HS-5 (cell line): Measurements from ENCODE around the gene ATP11B.

Source experiments
- DNase-seq: peaks from one replicate; pipeline ENCODE4 v3.0.0-alpha.2; 2012; ENCODE audit warnings: low read depth

Gene ATP11B

DNA sequence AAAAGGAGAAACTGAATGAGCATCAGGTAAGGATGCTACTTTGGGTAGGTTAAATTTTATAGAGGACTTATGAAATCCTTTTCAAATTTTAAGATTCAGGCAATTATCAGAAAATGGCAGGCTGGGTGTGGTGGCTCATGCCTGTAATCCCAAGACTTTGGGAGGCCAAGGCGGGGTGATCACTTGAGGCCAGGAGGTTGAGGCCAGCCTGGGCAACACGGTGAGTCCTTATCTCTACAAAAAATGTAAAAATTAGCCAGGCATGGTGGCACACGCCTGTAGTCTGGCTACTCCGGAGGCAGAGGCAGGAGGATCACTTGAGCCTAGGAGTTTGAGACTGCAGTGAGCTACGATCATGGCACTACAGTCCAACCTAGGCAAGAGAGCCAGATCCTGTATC, 163.9 kb downstream of the ATP11B start:
- no peak for DNase-seq

DNA sequence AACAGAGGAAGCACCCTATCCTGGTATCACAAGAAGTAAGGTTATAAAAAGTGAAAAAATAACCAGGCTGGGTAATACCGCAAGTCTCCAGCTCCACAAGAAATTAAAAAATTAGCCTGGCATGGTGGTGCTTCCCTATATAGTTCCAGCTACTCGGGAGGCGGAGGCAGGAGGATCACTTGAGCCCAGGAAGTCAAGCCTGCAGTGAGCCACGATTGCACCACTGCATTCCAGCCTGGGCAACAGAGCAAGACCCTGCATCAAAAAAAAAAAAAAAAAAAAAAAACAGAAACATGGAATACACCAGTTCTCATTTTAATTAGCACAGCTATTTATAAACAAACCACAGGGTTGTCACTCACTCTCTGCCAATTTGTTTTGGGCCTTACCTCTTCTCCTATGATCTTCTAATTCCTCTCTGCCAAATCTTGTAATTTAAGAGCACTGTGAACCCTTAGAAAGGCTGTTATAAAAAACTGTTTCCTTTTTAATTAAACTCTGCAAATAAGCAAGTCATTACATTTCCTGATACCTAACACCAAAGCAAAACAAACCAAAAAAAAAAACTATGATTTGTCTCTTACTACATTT, 164.5 kb downstream of the ATP11B start:
- DNase-seq: no peak

DNA sequence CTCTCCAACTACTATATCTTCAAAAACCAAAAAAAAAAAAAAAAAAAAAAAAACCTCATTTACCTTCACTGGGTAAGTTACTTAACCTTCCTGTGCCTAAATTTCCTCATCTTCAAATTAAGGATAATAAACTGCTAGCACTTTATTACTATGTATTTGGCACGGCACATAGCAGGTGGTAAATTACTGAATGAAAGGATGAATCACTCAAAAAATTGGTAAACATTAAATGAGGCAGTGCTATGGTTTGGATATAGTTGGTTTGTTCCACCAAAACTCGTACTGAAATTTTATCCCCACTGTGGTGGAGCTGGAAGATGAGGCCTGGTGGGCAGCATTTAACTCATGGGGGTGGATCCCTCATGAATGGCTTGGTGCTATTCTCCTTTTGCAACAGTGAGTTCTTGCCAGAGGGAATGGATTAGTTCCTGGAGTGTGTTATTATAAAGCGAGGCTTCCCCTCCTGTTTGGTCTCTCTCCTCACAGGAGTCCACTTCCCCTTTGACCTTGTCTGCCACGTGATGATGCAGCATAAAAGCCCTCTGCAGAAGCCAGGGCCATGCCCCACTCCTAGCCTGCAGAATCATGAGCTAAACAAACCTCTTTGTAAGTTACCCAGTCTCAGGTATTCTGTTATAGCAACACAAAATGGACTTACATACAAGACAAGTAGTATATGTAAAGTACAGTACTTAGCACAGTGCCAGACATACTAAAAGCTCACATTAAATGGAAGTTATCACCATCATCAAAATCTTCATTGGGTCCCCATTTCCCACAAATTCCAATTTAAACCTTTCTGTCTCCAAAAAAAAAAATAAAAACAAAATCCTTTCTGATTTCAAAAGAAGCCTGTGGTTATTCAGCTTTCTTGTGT, 166.4 kb downstream of the ATP11B start:
- DNase-seq: no peak

DNA sequence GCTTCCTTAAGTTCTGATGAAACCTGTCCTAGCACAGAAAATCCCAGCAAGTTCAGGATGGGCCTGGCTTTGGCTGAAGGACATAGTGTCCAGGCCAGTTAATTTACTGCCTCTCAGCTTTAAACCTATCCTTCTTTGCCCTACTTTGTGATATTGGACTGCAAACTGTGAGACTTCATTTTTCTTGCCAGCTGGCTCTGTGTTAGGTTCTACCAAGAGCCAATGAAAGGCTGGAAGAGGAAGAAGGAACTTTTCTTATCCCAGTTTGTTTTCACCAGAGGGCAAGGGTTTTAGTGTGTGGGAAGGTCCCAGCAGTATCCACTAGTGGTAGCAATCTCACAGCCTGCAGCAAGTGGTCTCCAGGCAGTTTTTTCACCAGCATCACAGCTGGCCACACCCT, 168.9 kb downstream of the ATP11B start:
- DNase-seq: no peak

DNA sequence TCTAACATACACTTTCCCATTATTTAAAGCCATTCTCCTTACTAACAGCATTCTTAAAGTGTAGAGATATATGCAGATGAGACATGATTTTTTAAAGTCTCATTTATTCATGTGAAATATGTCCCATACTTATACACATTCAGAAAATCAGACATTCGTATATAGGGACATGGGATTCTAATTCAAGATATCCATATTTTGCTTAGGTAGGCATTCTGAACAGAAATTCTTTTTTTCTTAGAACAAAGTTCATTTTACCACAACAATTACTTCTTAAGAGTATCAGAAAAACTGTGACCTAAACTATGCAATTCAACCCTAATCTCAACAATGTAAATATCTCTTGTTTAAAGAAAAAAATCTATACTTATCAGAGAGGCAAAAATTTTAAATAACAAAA, 170.9 kb downstream of the ATP11B start:
- no peak for DNase-seq

GRCh38 chr3:182965861-182966366, 172.6 kb downstream of the ATP11B start:
- DNase-seq: no peak

- DNase-seq: no peak
These were observed 174.2 kb downstream of the ATP11B start for GRCh38 chr3:182967218-182968204.

GRCh38 chr3:182969277-182969676, 176.0 kb downstream of the ATP11B start:
- peak; percentile 56 for DNase-seq

- DNase-seq: no peak
These were observed 176.5 kb downstream of the ATP11B start for GRCh38 chr3:182969853-182970252.

DNA sequence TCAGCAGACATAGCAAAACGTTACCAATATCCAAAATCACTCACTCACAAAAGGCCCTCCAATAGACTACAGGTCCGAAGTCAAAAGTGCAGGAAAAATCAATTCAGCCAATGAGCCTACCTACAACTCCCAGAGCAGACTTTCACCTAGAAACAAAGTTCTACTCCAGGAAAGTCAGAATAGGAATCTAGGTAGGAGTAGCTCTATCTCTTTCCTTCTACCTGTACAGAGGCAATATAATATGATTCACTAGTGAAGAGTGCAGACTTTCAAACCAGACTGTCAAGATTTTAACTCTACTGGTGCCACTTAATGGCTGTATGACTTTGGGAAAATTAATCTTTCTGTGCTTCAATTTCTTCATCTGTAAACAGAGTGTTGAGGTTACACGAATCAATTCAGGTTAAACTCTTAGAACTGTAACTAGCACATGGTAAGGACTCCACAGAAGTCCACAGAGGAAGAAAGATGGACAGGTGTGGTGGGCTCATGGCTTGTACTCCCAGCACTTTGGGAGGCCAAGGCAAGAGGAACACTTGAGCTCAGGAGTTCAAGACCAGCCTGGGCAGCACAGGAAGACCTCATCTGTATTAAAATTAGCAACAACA, 177.6 kb downstream of the ATP11B start:
- DNase-seq: no peak
